ENCODE measurements around the gene QDPR.
"Not testable (repeated sequence)": the region's sequence is repeated elsewhere in the genome, so short reads cannot be mapped to it uniquely, and the experiment has no call there.

QDPR gene

GRCh38 chr4:17545374-17546140, 33.7 kb upstream of the QDPR start:
- no peak for TF ChIP-seq JUND (IDR thresholded peaks at IDR 0.05; ENCODE audit: low read depth)
- in situ Hi-C loops (cut with HindIII; ENCODE audit: low pct_unique_long_range_greater_than_20kb, low sequenced_read_pairs), result no loop called here

DNA sequence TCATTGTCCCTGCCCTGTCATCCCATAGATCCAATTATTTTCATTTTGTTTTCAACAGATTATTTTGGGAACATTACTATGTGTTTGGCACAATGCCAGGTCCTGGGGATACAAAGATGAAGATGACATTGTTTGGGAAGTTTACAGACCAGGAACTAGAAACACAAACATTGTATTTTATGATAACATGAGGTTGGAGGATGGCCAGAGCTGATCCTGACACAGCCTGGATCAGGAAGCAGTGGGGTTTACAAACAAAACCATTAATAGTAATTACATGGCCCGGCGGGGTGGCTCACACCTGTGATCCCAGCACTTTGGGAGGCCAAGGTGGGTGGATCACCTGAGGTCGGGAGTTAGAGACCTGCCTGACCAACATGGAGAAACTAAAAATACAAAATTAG, 32.9 kb upstream of the QDPR start:
- in situ Hi-C loops (cut with HindIII; ENCODE audit: low pct_unique_long_range_greater_than_20kb, low sequenced_read_pairs), result no loop called here
- DNase-seq (ENCODE audit: low read depth in 1 of 2, low spot score in 1 of 2), result peak in 1 of 2 experiments; percentile 60
- no peak for TF ChIP-seq JUND (IDR thresholded peaks at IDR 0.05; ENCODE audit: low read depth)

More at GRCh38 chr4:17545374-17546140, 33.7 kb upstream of the QDPR start:
- DNase-seq (ENCODE audit: low read depth in 1 of 2, low spot score in 1 of 2), result no peak

- no peak for TF ChIP-seq JUND (IDR thresholded peaks at IDR 0.05; ENCODE audit: low read depth)
- peak in 1 of 2 experiments; percentile 33 for DNase-seq (ENCODE audit: low read depth in 1 of 2, low spot score in 1 of 2)
- in situ Hi-C loops (cut with HindIII; ENCODE audit: low pct_unique_long_range_greater_than_20kb, low sequenced_read_pairs), result no loop called here
Measured at GRCh38 chr4:17544205-17544604, 32.3 kb upstream of the QDPR start.

DNA sequence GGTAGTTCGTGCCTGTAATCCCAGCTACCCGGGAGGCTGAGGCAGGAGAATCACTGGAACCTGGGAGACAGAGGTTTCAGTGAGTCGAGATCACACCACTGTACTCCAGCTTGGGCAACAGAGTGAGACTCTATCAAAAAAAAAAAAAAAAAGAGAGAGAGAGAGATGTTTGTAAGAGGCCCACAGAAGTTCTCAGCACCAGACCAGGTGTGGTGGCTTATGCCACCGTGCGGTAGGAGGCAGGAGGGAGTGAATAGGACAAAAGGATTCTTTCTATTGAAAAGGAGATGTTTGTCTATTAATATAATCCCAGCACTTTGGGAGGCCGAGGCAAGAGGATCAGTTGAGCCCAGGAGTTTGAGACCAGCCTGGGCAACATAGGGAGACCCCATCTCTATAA, 25.2 kb upstream of the QDPR start:
- in situ Hi-C loops (cut with HindIII; ENCODE audit: low pct_unique_long_range_greater_than_20kb, low sequenced_read_pairs); DNase-seq (ENCODE audit: low read depth in 1 of 2, low spot score in 1 of 2): not testable (repeated sequence)

DNA sequence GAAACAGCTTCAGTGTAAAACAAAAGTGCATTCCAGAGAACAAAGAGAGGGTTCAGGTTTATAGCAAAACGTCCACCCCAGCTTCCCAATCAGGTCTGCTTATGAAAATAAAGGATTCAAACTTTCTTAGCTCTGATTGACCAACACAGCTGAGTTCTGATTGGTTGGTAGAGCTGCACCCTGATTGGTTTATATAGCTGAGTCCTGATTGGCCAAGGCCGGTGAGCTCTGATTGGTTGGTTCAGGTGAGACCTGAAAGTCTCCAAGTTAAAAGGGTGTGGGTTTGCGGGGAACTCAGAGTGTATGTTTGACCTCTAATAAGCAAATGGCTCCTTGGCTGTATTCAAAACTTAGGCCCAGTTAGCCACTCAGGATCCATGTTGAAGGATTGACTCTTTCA, 24.0 kb upstream of the QDPR start:
- TF ChIP-seq JUND (IDR thresholded peaks at IDR 0.05; ENCODE audit: low read depth), result no peak
- in situ Hi-C loops (cut with HindIII; ENCODE audit: low pct_unique_long_range_greater_than_20kb, low sequenced_read_pairs), result no loop called here
- DNase-seq (ENCODE audit: low read depth in 1 of 2, low spot score in 1 of 2), result no peak

DNA sequence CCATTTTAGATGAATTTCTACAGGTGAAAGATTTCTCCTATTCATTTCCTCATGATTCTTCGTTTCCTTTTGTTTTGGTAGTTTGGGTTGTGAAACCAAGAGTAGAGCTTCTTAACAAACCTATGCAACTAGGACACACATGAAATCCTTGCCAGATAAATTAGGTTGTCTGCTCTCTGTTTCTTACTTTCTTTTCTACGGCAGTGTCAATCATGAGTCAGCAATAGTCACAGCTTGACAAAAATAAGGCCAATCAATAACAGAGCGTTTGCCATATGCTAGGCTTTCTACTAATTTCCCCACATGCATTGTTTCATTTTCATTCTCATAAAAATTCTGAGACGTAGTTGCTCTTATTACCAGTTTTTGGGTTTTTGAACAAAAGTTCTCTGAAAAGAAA, 23.4 kb upstream of the QDPR start:
- in situ Hi-C loops (cut with HindIII; ENCODE audit: low pct_unique_long_range_greater_than_20kb, low sequenced_read_pairs), result no loop called here
- TF ChIP-seq JUND (IDR thresholded peaks at IDR 0.05; ENCODE audit: low read depth), result no peak
- no peak for DNase-seq (ENCODE audit: low read depth in 1 of 2, low spot score in 1 of 2)

- no peak for DNase-seq (ENCODE audit: low read depth in 1 of 2, low spot score in 1 of 2)
- TF ChIP-seq JUND (IDR thresholded peaks at IDR 0.05; ENCODE audit: low read depth), result no peak
- in situ Hi-C loops (cut with HindIII; ENCODE audit: low pct_unique_long_range_greater_than_20kb, low sequenced_read_pairs), result no loop called here
Measured at GRCh38 chr4:17534705-17535104, 22.8 kb upstream of the QDPR start.

- in situ Hi-C loops (cut with HindIII; ENCODE audit: low pct_unique_long_range_greater_than_20kb, low sequenced_read_pairs), result no loop called here
- DNase-seq (ENCODE audit: low read depth in 1 of 2, low spot score in 1 of 2), result no peak
- TF ChIP-seq JUND (IDR thresholded peaks at IDR 0.05; ENCODE audit: low read depth), result no peak
Measured at GRCh38 chr4:17531538-17532285, 19.8 kb upstream of the QDPR start.

DNA sequence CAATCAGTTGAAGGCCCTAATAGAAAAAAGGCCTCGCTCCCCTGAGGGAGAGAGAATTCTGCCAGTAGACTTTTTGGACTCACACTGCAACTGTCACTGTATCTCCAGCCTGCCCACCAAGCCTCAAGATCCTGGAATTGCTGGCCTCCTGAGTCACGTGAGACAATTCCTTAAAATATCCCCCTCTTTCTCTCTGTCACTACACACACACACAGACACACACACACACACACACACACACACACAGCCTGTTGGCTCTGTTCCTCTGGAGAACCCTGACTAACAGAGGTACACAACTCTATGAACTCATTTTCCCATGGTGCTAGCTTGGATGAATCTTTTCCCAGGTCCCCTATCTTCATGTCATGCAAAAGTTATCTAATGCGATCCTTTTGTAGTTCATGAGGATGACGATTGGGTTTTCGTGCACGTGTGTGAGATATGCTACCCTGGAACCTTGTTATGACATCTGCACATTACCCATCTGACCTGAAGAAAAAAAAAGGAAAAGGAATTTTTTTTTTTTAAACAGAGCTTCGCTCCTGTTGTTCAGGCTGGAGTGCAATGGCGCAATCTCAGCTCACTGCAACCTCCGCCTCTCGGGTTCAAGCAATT, 16.8 kb upstream of the QDPR start:
- DNase-seq (ENCODE audit: low read depth in 1 of 2, low spot score in 1 of 2), result no peak
- in situ Hi-C loops (cut with HindIII; ENCODE audit: low pct_unique_long_range_greater_than_20kb, low sequenced_read_pairs), result no loop called here
- TF ChIP-seq JUND (IDR thresholded peaks at IDR 0.05; ENCODE audit: low read depth), result no peak

- no peak for DNase-seq (ENCODE audit: low read depth in 1 of 2, low spot score in 1 of 2)
- no peak for TF ChIP-seq JUND (IDR thresholded peaks at IDR 0.05; ENCODE audit: low read depth)
- in situ Hi-C loops (cut with HindIII; ENCODE audit: low pct_unique_long_range_greater_than_20kb, low sequenced_read_pairs), result no loop called here
Measured at GRCh38 chr4:17526695-17527477, 15.0 kb upstream of the QDPR start.

DNA sequence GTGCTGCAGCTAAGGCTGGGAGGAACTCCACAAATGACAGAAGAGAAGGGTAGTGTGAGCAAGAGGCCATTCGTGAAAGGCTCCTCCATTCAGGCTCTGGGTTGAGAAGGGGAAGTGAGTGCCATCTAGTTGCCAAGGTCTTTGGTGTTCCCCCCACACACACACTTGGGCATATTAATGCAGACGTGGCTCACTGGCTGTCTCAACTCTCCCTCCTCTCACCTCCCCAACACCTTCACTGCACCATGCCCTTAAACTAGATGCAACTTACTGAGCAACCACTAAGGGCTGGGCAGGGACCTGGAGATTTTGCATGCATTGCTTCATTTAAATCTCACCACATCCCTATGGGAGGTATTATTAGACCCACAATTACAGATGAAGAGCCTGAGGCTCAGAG, 11.8 kb upstream of the QDPR start:
- no peak for DNase-seq (ENCODE audit: low read depth in 1 of 2, low spot score in 1 of 2)
- no peak for TF ChIP-seq JUND (IDR thresholded peaks at IDR 0.05; ENCODE audit: low read depth)
- in situ Hi-C loops (cut with HindIII; ENCODE audit: low pct_unique_long_range_greater_than_20kb, low sequenced_read_pairs), result no loop called here

GRCh38 chr4:17521595-17521994, 9.7 kb upstream of the QDPR start:
- in situ Hi-C loops (cut with HindIII; ENCODE audit: low pct_unique_long_range_greater_than_20kb, low sequenced_read_pairs), result no loop called here
- DNase-seq (ENCODE audit: low read depth in 1 of 2, low spot score in 1 of 2), result no peak
- TF ChIP-seq JUND (IDR thresholded peaks at IDR 0.05; ENCODE audit: low read depth), result no peak

All from T47D (cell line).